NCI-H146 (cell line): ENCODE results near the gene KRTAP4-6.
"Not testable (repeated sequence)": the region's sequence is repeated elsewhere in the genome, so short reads cannot be mapped to it uniquely, and the experiment has no call there.

Source experiments
- DNase-seq: peaks from one replicate; lab custom pipeline; 2025; lab: John Stamatoyannopoulos, UW

Gene KRTAP4-6

DNA sequence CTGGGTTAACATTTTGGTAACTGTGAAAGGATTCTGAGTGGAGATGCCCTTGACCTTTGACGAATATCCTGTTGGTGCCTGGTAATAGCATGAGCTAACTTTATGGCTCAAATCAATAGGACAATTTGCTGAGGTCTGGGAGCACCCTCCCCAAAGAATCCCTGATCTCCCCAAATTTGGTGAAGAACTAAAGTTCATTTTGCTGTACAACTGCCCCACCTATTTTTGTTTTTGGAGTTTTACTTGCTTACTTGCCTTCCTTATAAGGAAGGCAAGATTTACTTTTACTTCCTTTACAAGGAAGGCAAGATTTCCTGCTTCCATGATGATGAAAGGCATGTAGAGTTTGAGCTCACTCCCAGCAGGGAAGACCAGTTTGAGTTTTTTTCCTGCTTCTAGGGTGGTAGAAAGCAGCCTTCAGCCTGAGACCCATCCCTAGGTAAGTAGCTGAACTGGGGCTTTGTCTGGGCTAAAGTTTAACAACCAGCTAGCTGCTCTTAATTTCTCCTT, 32.3 kb downstream of the KRTAP4-6 start:
- no peak for DNase-seq

DNA sequence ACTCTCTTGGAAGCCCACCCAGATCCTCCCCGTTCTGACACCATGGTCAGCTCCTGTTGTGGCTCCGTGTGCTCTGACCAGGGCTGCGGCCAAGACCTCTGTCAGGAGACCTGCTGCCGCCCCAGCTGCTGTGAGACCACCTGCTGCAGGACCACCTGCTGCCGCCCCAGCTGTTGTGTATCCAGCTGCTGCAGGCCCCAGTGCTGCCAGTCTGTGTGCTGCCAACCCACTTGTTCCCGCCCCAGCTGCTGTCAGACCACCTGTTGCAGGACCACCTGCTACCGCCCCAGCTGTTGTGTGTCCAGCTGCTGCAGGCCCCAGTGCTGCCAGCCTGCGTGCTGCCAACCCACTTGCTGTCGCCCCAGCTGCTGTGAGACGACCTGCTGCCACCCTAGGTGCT, 35.0 kb downstream of the KRTAP4-6 start, which contains the start of gene KRTAP4-9:
KRTAP4-9 (plus strand) TSS at position 43 of the 400 bp plus-strand sequence; CDS start at position 43, 0 bp downstream.
- DNase-seq = peak; percentile 23

DNA sequence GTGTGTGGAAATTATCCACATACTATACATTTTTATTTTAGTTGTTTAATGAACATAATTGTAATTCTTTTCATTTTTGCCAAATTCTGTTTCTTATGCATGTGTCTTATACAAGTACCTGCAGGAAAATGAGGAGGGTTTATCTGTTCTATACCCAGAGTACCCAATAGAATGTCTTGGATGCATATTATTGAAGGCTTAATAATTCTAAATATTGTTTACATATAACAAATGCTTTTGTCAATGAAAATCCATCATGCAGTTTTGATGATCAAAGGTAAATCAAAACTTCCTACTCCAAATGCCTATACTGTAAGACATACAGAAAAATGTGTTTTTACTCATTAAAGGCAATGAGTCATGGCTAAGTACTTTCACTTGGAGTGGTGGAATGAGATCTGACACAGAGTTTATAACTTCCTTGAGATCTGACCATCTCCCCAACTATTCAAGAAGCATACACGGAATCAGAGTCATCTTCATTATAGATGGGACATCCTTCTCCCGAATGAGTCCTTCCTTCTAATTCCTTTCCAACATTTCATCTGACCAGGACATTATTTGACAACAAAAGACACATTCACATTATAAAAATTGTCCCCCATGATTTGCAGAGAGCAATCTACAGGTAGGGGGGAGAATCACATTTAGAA, 35.8 kb downstream of the KRTAP4-6 start:
- DNase-seq = not testable (repeated sequence)

DNA sequence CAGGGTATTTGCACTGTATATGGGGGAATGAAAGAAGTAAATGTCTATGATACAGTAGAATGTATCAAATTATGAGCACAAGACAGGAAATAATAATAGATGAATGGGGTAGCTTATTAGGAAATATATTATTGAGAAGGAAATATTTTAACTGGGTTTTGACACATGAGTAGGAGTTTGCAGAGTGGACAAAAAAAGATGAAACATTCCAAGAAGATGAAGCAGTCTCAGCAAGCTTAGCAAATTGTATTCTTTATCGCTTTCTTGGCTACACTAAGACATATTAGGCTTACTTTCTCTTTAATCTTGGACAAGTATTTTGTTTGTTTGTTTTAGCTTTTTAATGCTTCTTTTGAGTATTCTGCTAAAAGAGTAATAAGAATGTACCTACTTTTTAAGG, 36.4 kb downstream of the KRTAP4-6 start:
- DNase-seq = no peak

DNA sequence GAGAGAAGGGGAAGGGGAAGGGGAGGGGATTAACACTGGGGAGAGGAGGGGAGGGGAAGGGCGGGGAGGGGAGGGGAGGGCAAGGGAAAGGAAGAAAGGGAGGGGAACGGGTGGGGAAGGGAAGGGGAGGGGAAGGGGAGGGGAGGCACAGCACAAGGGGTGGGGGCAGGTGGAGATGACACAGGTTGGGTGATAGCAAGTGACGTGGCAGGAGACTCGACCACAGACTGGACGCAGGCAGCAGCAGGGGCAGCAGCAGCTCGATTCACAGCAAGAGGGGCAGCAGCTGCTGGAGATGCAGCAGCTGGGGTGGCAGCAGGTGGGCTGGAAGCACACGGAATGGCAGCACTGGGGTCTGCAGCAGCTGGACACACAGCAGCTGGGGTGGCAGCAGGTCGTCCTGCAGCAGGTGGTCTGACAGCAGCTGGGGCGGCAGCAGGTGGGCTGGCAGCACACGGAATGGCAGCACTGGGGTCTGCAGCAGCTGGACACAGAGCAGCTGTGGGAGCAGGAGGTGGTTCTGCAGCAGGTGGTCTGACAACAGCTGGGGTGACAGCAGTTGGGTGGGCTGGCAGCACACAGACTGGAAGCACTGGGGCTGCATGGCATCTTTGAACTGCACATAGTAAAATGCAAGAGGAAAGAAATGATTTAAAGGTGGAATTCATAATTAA, 38.6 kb downstream of the KRTAP4-6 start, which contains the start of gene KRTAP4-16:
KRTAP4-16 (minus strand) TSS at position 624 of the 674 bp plus-strand sequence; CDS start at position 624, 0 bp downstream.
- no peak for DNase-seq

DNA sequence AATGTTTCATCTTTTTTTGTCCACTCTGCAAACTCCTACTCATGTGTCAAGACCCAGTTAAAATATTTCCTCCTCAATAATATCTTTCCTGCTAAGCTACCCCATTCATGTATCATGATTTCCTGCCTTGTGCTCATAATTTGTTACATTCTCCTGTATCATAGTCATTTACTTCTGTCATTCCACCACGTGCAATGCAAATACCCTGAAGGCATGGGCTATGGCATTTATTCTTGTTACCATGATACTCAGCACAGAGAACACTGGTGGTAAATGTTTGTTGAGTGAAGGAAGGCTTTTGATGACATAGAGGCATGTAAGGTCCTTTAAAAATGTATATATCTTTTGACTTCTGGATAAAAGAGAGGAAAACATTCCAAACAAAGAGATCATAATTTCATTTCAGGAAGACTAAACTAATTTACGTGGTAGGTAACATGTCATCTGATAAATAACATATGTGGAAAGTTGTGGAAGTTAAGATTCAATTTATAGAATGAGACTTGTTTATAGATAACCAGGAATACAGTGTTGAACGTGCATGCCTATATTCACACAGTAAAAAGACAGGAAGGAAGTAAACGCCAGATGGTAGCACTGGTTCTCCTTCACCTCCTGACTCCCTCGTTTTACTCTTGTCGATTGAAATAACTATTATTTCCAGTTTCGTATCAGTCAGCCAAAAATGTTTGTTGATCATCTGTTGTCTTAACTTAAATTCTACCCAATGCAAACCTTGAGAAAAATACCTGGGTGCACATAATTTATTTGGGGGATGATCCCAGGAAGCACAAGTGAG, 40.5 kb downstream of the KRTAP4-6 start:
- DNase-seq = not testable (repeated sequence)

DNA sequence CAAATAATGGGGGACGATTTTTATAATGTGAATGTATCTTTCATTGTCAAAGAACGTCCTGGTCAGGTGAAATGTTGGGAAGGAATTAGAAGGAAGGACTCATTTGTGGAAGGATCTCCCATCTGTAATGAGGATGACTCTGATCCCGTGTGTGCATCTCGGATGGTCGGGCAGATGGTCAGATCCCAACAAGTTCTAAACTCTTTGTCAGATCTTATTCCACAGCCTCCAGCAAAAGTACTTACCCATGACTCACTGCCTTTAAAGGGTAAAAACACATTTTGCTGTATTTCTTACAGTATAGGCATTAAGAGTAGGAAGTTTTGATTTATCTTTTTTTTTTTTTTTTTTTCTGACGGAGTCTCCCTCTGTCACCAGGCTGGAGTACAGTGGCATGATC, 41.9 kb downstream of the KRTAP4-6 start:
- no peak for DNase-seq

DNA sequence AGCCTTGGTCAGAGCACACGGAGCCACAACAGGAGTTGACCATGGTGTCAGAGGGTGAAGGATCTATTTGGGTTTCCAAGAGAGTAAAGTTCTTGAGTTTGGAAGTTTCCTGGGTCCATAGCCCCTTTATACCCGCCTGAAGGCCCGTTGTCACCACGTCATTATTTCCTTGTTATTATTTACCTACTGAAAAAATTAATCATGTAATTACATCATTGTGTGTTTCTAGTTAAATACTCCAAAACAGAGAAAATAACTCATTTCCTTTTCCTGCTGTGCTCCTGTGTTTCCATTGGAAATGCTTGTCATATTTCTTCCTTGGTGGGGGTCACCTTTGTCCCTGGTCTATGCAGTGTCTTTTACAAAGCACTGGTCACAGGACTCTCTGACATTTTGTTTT, 42.3 kb downstream of the KRTAP4-6 start, which contains the start of gene KRTAP4-8:
KRTAP4-8 (minus strand) TSS at position 101 of the 400 bp plus-strand sequence; CDS start at position 43, 58 bp downstream.
- no peak for DNase-seq

DNA sequence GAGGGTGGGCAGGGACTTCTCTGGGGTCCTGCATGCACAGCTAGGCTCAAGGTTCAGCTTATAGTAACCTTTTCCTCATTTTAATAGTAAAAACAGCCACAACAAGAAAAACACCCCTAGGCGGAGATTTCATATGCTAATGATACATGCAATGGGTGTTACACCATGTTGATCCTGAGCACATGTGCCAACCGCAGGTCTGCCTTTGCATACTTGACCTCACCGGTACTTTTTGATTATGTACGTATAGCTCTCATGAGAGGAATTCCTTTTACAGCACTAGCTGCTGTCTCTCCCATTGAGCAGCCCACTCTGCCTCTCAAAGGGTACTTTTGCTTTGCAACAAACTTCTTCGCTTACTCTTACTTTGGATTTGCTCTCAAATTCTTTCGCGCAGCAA, 44.3 kb downstream of the KRTAP4-6 start:
- no peak for DNase-seq
